Measurements from ENCODE around the gene WDR44.
A peak's percentile ranks its signal among the peaks of the same experiment; 100 is the strongest.

Gene WDR44

DNA sequence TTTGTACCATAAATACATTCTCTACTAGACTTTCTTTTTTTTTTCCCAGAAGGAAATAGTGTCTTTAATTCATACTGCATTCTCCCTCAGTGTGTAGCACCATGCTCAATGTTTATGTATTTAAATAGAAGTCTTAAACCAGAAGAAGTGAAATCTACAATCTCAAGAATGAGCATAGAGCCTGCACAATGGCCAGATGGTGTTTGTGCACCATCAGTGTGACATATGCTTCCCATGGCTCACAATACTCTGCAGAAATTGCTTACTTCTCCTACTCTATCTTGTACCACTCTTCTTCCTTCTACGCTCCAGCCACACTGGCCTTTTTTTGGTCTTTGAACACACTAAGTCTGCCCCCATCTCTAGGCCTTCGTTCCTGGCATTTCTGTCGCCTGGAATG lies 147.1 kb downstream of the WDR44 start:
- FAIRE-seq = no peak

DNA sequence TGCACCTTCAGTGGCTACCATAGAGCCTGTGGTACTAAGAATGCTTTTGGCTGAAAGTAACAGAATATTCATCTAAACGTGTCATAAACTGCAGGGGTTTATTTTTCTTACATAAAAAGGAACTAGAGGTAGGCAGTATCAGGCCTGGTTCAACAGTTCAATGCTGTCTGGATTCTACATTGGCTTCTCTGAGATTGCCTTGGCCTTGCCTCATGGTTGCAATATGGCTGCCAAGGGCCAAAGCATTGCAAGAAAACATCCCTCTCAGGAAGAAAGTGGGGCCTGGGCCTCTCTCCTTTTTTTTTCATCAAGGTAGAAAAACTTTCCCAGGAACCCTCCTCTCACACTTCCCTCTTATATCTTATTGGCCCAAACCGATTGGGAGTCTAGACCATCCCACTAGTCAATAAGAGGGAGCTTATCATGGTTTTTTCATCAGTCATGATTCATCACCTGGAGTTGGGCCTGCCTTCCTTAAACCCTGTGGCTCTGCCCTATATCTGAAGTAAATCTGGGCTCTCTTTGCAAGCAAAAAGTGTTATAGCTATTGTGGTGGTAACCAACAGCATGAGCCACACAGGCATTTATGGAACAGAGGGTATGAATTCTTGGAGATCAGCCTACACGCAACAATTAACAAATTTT lies 147.9 kb downstream of the WDR44 start:
- FAIRE-seq (no peak), DNase-seq (ENCODE audit: insufficient read length) (no peak)

More for the DNA sequence above, 147.1 kb downstream of the WDR44 start:
- TF ChIP-seq POLR2A (IDR thresholded peaks at IDR 0.05; ENCODE audit: low read depth, low read length) (no peak), TAF1 (IDR thresholded peaks at IDR 0.05; ENCODE audit: borderline replicate concordance, low read depth, low read length) (no peak), POLR2AphosphoS5 (IDR thresholded peaks at IDR 0.05; ENCODE audit: low read depth, low read length) (no peak)
- no peak for DNase-seq (ENCODE audit: insufficient read length)

DNA sequence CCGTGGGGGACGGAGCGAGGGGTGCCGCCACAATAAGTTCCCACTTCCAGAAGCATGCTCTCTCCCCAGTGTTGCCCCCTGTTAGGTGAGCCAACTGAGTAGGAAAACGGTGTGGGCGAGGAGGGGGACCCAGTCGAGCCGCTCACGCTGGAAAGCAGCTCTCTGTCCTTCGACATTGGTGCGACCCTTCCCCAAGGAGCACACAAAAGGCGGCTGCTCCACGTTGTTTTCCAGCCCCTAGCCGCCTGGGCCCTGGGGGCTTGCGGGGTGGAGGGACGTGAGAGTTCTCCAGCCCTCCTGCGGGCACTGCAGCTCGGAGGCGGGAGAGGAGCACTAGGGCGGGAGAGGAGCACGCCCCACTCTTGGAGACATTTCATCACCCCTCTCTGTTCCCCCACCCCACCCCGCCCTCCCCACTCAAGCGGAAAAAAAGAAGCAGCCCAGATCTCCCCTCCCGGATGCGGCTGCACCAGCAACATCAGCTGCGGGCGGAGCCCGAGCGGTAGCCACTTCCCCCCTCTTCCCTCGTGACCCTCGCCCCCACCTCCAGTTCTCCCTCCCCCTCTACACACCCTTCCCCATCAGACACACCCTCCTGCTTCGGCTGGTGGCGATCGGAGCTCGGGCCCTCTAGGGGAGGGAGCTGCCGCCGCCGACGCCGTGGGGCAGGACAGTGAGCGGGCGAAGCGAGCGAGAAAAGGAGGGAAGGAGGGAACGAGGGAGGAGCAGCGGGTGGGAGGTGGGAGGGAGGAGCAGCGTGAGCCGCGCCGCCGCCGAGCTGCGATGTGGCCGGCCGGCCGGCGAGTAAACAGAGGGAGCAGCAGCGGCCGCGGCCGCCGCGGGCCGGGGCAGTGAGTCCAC lies 149.4 kb downstream of the WDR44 start, which contains the start of gene DOCK11:
TSS of gene DOCK11 (plus strand) at position 755 of the 861 bp plus-strand sequence. CDS start 157 bp downstream, outside the sequence.
- FAIRE-seq = peak; percentile 89
- peak; percentile 60 for DNase-seq (ENCODE audit: insufficient read length)
- TF ChIP-seq TAF1 (IDR thresholded peaks at IDR 0.05; ENCODE audit: borderline replicate concordance, low read depth, low read length) (no peak), POLR2AphosphoS5 (IDR thresholded peaks at IDR 0.05; ENCODE audit: low read depth, low read length) (no peak), POLR2A (IDR thresholded peaks at IDR 0.05; ENCODE audit: low read depth, low read length) (no peak)

More for the DNA sequence above, 147.9 kb downstream of the WDR44 start:
- TF ChIP-seq TAF1 (IDR thresholded peaks at IDR 0.05; ENCODE audit: borderline replicate concordance, low read depth, low read length) (no peak), POLR2A (IDR thresholded peaks at IDR 0.05; ENCODE audit: low read depth, low read length) (no peak), POLR2AphosphoS5 (IDR thresholded peaks at IDR 0.05; ENCODE audit: low read depth, low read length) (no peak)

GRCh38 chrX:118495958-118496762 lies 150.3 kb downstream of the WDR44 start:
- DNase-seq (ENCODE audit: insufficient read length) (peak; percentile 34), FAIRE-seq (peak; percentile 87)
- TF ChIP-seq TAF1 (IDR thresholded peaks at IDR 0.05; ENCODE audit: borderline replicate concordance, low read depth, low read length) (0 out of 2 replicates have a peak, but pooled peaks have one; percentile 28), POLR2A (IDR thresholded peaks at IDR 0.05; ENCODE audit: low read depth, low read length) (peak; percentile 75), POLR2AphosphoS5 (IDR thresholded peaks at IDR 0.05; ENCODE audit: low read depth, low read length) (peak; percentile 67)

DNA sequence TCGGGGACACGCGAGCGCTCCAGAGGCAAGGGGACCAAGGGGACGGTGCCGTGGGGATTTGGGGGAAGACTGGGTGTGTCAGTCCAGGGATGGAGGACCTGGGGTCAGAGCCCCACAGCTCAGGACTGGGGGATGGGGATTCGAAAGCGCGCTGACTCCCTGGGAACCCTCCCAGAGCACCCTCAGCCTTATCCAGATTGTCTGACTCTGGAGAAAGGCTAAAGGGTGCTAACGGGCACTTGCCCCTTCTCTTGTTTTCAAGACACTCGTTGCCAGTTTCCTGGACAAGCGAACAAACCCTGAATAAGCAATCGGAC lies 150.8 kb downstream of the WDR44 start:
- DNase-seq (ENCODE audit: insufficient read length) (no peak), FAIRE-seq (no peak)
- no peak for TF ChIP-seq POLR2AphosphoS5 (IDR thresholded peaks at IDR 0.05; ENCODE audit: low read depth, low read length)
- TF ChIP-seq TAF1 (IDR thresholded peaks at IDR 0.05; ENCODE audit: borderline replicate concordance, low read depth, low read length) = no peak
- TF ChIP-seq POLR2A (IDR thresholded peaks at IDR 0.05; ENCODE audit: low read depth, low read length) = no peak

GRCh38 chrX:118497180-118497818 lies 151.4 kb downstream of the WDR44 start:
- no peak for TF ChIP-seq POLR2A (IDR thresholded peaks at IDR 0.05; ENCODE audit: low read depth, low read length)
- no peak for TF ChIP-seq TAF1 (IDR thresholded peaks at IDR 0.05; ENCODE audit: borderline replicate concordance, low read depth, low read length)
- FAIRE-seq = peak; percentile 14
- no peak for DNase-seq (ENCODE audit: insufficient read length)

GRCh38 chrX:118498351-118498750 lies 152.4 kb downstream of the WDR44 start:
- DNase-seq (ENCODE audit: insufficient read length) (no peak), FAIRE-seq (no peak)
- no peak for TF ChIP-seq POLR2AphosphoS5 (IDR thresholded peaks at IDR 0.05; ENCODE audit: low read depth, low read length)
- no peak for TF ChIP-seq POLR2A (IDR thresholded peaks at IDR 0.05; ENCODE audit: low read depth, low read length)
- no peak for TF ChIP-seq TAF1 (IDR thresholded peaks at IDR 0.05; ENCODE audit: borderline replicate concordance, low read depth, low read length)

- no peak for TF ChIP-seq TAF1 (IDR thresholded peaks at IDR 0.05; ENCODE audit: borderline replicate concordance, low read depth, low read length)
- no peak for TF ChIP-seq POLR2A (IDR thresholded peaks at IDR 0.05; ENCODE audit: low read depth, low read length)
- no peak for TF ChIP-seq POLR2AphosphoS5 (IDR thresholded peaks at IDR 0.05; ENCODE audit: low read depth, low read length)
- FAIRE-seq (no peak), DNase-seq (ENCODE audit: insufficient read length) (no peak)
Observed at GRCh38 chrX:118498755-118499154, 152.8 kb downstream of the WDR44 start.

GRCh38 chrX:118499295-118499694 lies 153.4 kb downstream of the WDR44 start:
- no peak for FAIRE-seq
- TF ChIP-seq TAF1 (IDR thresholded peaks at IDR 0.05; ENCODE audit: borderline replicate concordance, low read depth, low read length) (no peak), POLR2A (IDR thresholded peaks at IDR 0.05; ENCODE audit: low read depth, low read length) (no peak), POLR2AphosphoS5 (IDR thresholded peaks at IDR 0.05; ENCODE audit: low read depth, low read length) (no peak)
- DNase-seq (ENCODE audit: insufficient read length) = no peak

Data from GM12892 (cell line).